Adipocyte (in vitro differentiated cells): ENCODE measurements around the gene C1orf174.
"Not testable (repeated sequence)": the region's sequence is repeated elsewhere in the genome, so short reads cannot be mapped to it uniquely, and the experiment has no call there.

Experiments used
- DNase-seq: peaks from one replicate; pipeline ENCODE4 v3.0.0-alpha.2; 2015; ENCODE audit warnings: low read depth
- H3K27me3 ChIP-seq: replicated peaks from 2 replicates; pipeline ENCODE4 v1.7.0; 2013; ENCODE audit warnings: mild to moderate bottlenecking, low read length, moderate library complexity; ENCODE audit not compliant: control insufficient read depth, insufficient read depth
- H3K36me3 ChIP-seq: 2 replicates; pipeline ENCODE4 v1.7.0; 2013; ENCODE audit warnings: low read length, mild to moderate bottlenecking, moderate library complexity; ENCODE audit not compliant: control insufficient read depth, insufficient read depth, severe bottlenecking
- H3K4me1 ChIP-seq: 2 replicates; pipeline ENCODE4 v1.7.0; 2013; ENCODE audit warnings: mild to moderate bottlenecking, low read length, moderate library complexity; ENCODE audit not compliant: control insufficient read depth, insufficient read depth
- H3K4me3 ChIP-seq: 2 replicates; pipeline ENCODE4 v1.7.0; 2013; ENCODE audit warnings: mild to moderate bottlenecking, low read length, moderate library complexity
- H3K9ac ChIP-seq: 2 replicates; pipeline ENCODE4 v1.7.0; 2013; ENCODE audit warnings: mild to moderate bottlenecking, low read length, moderate library complexity
- H3K9me3 ChIP-seq: 2 replicates; pipeline ENCODE4 v1.7.0; 2013; ENCODE audit warnings: mild to moderate bottlenecking, low read length, moderate library complexity; ENCODE audit not compliant: control insufficient read depth

Gene C1orf174

DNA sequence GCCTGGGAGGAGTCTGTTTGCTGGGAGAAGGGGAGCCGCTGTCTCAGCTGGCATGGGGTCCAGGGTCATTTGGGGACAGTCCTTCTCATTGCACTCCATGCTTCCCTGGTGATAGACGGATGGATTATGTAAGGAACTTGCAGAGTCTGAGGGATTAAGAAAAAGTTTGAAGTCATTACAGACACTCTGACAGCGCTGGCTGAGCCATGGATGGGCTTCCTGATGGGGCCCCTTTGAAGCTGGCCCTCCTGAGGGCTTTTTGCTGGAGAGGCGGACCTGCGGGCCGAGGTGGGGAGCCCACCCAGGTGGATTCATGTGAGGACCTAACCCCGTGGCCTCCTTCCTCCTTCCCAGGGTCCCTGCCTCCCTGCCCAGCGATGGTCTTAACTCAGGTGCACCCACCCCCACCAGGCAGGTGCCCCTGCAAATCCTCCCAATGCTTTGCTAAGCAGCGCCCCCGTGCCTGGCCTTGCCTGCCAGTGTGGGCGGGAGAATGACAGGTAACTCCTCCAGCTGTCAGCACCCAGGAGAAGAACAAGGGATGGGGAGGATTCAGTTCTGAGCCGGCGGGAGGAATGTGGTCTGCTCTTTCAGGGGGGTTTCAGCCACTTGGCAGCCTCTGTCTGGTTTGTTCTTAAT lies 24.2 kb upstream of the C1orf174 start:
- Histone ChIP-seq H3K4me1 (no peaks in the 10 kb centered on the region), H3K4me3 (no peak overlapping the region), H3K27me3 (peaks cover 45% of the 10 kb centered on the region), H3K9me3 (peaks cover 6% of the 10 kb centered on the region), H3K9ac (no peak overlapping the region), H3K36me3 (no peaks in the 10 kb centered on the region)
- DNase-seq: no peak

DNA sequence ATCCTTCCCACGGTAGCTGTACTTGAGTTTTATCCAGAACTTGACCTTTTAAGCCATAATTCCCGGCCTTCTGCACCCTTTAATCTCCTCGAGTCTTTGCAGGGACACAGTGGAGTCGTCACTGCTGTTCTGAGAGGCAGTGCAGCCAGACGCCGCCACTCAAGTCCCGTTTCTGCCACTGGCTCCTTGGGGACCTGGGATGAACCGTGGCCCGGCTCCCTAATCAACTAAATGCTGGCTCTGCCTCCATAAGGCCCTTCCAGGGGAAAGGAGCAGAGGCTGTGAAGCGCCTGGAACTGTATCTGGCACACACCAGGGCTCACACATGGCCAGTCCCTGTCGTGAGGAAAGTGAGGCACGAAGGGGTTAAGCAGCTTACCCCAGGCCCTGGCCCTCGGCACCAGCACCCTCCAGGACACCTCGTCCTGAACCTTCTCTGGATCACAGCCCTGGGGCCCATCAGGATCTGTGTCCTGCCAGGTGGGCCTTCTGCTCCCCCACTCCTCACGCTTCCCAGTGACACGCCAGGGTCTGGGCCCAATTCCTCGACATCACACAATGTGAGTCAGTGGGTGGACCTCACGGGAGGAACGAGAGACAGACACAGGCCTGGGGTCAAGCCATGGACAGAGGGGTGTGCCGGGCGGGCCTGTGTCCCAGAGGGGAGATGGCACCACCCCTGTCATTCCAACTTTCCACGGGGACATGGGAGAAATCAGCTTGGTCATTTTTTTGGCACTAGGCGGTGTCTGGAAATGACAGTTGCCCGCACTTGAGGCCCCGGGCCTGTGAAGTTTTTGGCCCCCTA lies 23.5 kb upstream of the C1orf174 start:
- peaks cover 6% of the 10 kb centered on the region for H3K9me3 ChIP-seq
- H3K36me3 ChIP-seq: no peaks in the 10 kb centered on the region
- H3K4me3 ChIP-seq: no peak overlapping the region
- no peak overlapping the region for H3K9ac ChIP-seq
- peaks cover 48% of the 10 kb centered on the region for H3K27me3 ChIP-seq
- DNase-seq: no peak
- no peaks in the 10 kb centered on the region for H3K4me1 ChIP-seq

DNA sequence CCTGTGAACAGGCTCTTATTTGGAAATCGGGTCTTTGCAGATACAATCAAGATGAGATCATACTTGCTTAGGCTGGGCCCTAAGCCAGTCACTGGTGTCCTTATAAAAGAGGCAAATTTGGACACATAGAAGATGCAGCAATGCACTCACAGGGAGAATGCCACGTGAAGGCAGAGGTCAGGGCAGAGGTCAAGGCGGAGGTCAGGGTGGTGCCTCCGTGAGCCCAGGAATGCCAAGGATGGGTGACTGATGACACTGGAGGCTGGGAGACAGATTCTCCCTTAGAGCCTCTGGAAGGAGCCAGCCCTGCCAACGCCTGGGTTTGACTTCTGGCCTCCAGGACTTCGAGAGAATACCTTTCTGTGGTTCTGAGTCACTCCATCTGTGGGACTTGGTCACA lies 22.8 kb upstream of the C1orf174 start:
- no peak overlapping the region for H3K4me3 ChIP-seq
- no peaks in the 10 kb centered on the region for H3K36me3 ChIP-seq
- H3K9me3 ChIP-seq: peaks cover 4% of the 10 kb centered on the region
- peaks cover 48% of the 10 kb centered on the region for H3K27me3 ChIP-seq
- H3K4me1 ChIP-seq: no peaks in the 10 kb centered on the region
- DNase-seq: no peak
- H3K9ac ChIP-seq: no peak overlapping the region

DNA sequence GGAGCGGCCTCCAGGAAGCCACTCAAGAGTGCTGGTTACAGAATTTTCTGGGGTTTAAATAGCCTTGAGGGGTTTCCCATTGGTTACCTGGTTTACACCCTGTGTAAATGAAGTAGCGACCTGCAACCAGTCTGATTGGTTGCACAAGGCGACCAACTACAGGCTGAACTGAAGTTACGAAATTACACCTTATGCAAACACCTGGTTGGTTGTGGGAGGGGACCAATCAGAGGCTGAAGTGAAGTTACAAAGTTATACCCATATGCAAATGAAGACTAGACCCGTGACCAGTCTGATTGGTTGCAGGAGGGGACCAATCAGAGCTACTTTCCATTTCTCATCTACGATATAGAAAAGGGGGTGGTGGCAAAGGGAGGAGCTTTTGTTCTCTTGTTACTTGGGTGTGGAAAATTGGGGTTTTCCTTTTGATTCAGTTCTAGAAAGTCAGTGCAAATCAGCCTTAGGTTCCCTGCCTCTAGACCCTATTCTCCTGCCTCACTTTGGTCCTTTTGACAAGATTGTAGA lies 22.2 kb upstream of the C1orf174 start:
- no peaks in the 10 kb centered on the region for H3K4me1 ChIP-seq

DNA sequence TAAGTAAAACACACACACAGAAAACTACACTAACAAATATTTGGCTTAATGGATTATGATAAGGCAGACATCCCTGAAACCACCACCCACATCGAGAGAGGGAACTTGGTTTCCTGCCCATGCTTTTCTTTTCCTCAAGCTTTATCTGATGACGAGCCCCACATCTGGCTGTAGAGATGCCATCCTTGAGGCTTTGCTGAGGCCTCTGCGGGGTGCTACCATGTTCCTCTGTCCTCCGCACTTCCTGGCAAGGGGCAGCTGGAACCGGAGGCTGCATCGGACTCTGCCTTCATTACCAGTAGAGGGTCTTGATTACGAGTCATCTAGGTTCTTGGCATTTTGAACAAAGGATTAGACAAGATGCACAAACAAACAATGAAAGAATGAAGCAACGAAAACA lies 21.7 kb upstream of the C1orf174 start:
- H3K36me3 ChIP-seq: no peaks in the 10 kb centered on the region
- peaks cover 48% of the 10 kb centered on the region for H3K27me3 ChIP-seq
- H3K9ac ChIP-seq: no peak overlapping the region
- no peaks in the 10 kb centered on the region for H3K9me3 ChIP-seq
- no peaks in the 10 kb centered on the region for H3K4me1 ChIP-seq
- no peak for DNase-seq
- no peak overlapping the region for H3K4me3 ChIP-seq

More for the DNA sequence above, 22.2 kb upstream of the C1orf174 start:
- Histone ChIP-seq H3K36me3 (no peaks in the 10 kb centered on the region), H3K4me3 (no peak overlapping the region), H3K9ac (no peak overlapping the region), H3K27me3 (peaks cover 48% of the 10 kb centered on the region), H3K9me3 (no peaks in the 10 kb centered on the region)
- DNase-seq: no peak

GRCh38 chr1:3919706-3920105 lies 19.6 kb upstream of the C1orf174 start:
- peaks cover 33% of the 10 kb centered on the region for H3K27me3 ChIP-seq
- DNase-seq: no peak

DNA sequence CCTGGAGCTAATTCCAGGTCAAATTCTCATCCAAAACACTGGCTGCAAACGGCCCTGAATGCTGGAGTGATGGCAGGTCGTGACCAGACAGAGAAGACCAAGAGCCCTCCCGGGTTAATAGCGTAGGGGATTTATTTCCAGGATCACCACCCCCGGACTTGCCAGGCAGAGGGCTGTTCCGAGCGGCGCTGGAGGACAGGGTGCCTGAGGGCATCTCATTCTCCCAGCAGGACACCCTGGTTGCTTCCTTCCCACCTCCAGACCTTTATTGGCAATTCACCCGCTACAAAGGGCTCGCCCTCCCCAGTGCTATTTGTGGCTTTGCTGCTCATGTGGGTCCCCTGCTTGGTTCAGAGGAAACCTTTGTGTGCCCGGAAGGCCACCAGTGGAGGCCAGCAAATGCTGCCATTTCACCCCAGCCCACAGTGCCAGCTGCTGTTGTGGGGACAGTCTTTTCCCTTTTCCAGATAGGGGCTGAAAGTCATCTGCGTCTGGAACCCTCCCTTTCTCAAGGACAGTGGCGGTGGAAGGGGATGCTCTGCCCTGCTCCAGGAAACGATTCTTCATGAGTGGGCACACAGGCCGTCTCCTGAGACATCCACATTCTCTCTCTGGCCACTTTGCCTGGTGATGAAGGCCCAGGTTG lies 19.0 kb upstream of the C1orf174 start:
- Histone ChIP-seq H3K9ac (no peak overlapping the region), H3K27me3 (peaks cover 33% of the 10 kb centered on the region), H3K36me3 (no peaks in the 10 kb centered on the region), H3K4me1 (no peaks in the 10 kb centered on the region), H3K9me3 (no peaks in the 10 kb centered on the region), H3K4me3 (no peak overlapping the region)
- no peak for DNase-seq

More at GRCh38 chr1:3919706-3920105, 19.6 kb upstream of the C1orf174 start:
- no peaks in the 10 kb centered on the region for H3K9me3 ChIP-seq
- H3K36me3 ChIP-seq: no peaks in the 10 kb centered on the region
- no peak overlapping the region for H3K4me3 ChIP-seq
- H3K4me1 ChIP-seq: no peaks in the 10 kb centered on the region
- no peak overlapping the region for H3K9ac ChIP-seq

DNA sequence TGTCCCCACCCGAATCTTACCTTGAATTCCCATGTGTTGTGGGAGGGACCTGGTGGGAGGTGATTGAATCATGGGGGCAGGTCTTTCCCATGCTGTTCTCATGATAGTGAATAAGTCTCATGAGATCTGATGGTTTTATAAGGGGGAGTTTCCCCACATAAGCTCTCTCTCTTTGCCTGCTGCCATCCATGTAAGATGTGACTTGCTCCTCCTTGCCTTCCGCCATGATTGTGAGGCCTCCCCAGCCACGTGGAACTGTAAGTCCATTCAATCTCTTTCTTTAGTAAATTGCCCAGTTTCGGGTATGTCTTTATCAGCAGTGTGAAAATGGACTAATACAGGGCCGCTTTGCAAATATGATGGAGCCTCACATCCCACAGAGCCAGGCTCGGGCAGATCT lies 18.3 kb upstream of the C1orf174 start:
- H3K4me3 ChIP-seq, DNase-seq, H3K9ac ChIP-seq, H3K9me3 ChIP-seq, H3K4me1 ChIP-seq, H3K36me3 ChIP-seq: not testable (repeated sequence)
- peaks cover 27% of the 10 kb centered on the region for H3K27me3 ChIP-seq

GRCh38 chr1:3917761-3918160 lies 17.7 kb upstream of the C1orf174 start:
- H3K27me3 ChIP-seq: peaks cover 22% of the 10 kb centered on the region
- DNase-seq: no peak
- H3K4me3 ChIP-seq: no peak overlapping the region
- H3K9me3 ChIP-seq: no peaks in the 10 kb centered on the region
- no peaks in the 10 kb centered on the region for H3K4me1 ChIP-seq
- no peak overlapping the region for H3K9ac ChIP-seq
- no peaks in the 10 kb centered on the region for H3K36me3 ChIP-seq

GRCh38 chr1:3915551-3916121 lies 15.6 kb upstream of the C1orf174 start:
- no peak for DNase-seq
- peaks cover 21% of the 10 kb centered on the region for H3K27me3 ChIP-seq
- H3K4me3 ChIP-seq: no peak overlapping the region
- H3K9ac ChIP-seq: no peak overlapping the region
- no peaks in the 10 kb centered on the region for H3K36me3 ChIP-seq
- no peaks in the 10 kb centered on the region for H3K4me1 ChIP-seq
- no peaks in the 10 kb centered on the region for H3K9me3 ChIP-seq

GRCh38 chr1:3914911-3915310 lies 14.8 kb upstream of the C1orf174 start:
- Histone ChIP-seq H3K4me3 (no peak overlapping the region), H3K27me3 (peaks cover 25% of the 10 kb centered on the region), H3K4me1 (no peaks in the 10 kb centered on the region), H3K9ac (no peak overlapping the region), H3K9me3 (no peaks in the 10 kb centered on the region), H3K36me3 (no peaks in the 10 kb centered on the region)
- no peak for DNase-seq
